ENCODE measurements around the gene RARB. TPM values are rescaled to one million over a fixed set of nuclear protein-coding genes. Genes with fewer than 3 reads are reported as not detected.

The RARB gene
- total and polyA plus RNA-seq, 9 of the 15 experiments (the other 6 are each of a cell fraction or from before 2014, with no cell fraction given) = 0.15 to 1.3 (median 0.27) TPM

GRCh38 chr3:25448750-25449692, 21.0 kb downstream of the RARB start (continued):
- TF ChIP-seq YY1 (IDR thresholded peaks at IDR 0.05; ENCODE audit: borderline replicate concordance in 1 of 3, control insufficient read depth in 1 of 3, extremely low read depth in 1 of 3, insufficient read depth in 3 of 3, insufficient read length in 1 of 3, insufficient replicate concordance in 2 of 3, low read depth in 1 of 3, low read length in 2 of 3) (no peak), ZNF217 (CRISPR knock-in tag; IDR thresholded peaks at IDR 0.05) (no peak), GTF2A2 (tag; IDR thresholded peaks at IDR 0.05) (no peak), CEBPB (tag; IDR thresholded peaks at IDR 0.05) (peak; percentile 67), EGR1 (conservative IDR thresholded peaks at IDR 0.05) (peak; percentile 44; the same call in 1 of the 2 replicates)

DNA sequence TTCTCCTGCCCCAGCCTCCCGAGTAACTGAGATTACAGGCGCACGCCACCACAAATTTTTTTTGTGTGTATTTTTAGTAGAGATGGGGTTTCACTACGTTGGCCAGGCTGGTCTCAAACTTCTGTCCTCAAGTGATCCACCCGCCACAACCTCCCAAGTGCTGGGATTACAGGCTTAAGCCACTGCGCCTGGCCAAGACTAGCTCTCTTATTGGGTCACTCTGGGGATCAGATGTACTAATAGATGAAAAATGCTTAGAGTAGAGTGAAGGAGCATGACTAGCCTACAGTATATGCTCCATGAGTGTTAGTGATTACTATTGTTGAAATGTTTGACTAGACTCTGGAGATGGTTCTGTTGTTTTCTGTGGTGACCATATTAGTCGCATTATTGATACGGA, 21.8 kb downstream of the RARB start:
- Histone ChIP-seq H3K27ac (ENCODE audit: extremely low read depth, low read depth, low read length) (no peak overlapping the region), H3K9me3 (replicated peaks; ENCODE audit: control insufficient read depth, insufficient read depth, low read depth, low read length) (no peaks in the 10 kb centered on the region), H4K20me1 (replicated peaks; ENCODE audit: control insufficient read depth, insufficient read depth, low read length) (no peaks in the 10 kb centered on the region), H3K4me2 (ENCODE audit: insufficient read depth, low read length) (no peak overlapping the region), H3K4me3 (no peak overlapping the region), H2AFZ (ENCODE audit: low read depth, low read length) (no peak overlapping the region), H3K36me3 (ENCODE audit: control insufficient read depth, insufficient read depth, low read length) (no peaks in the 10 kb centered on the region), H3K9ac (ENCODE audit: insufficient read depth in 1 of 2, low read depth in 2 of 2, low read length in 2 of 2) (no peak overlapping the region), H3K9me1 (ENCODE audit: control insufficient read depth, insufficient read depth, low read length) (no peaks in the 10 kb centered on the region), H3K4me1 (replicated peaks in 1 of 2; ENCODE audit: control insufficient read depth in 2 of 2, insufficient read depth in 2 of 2, low read length in 2 of 2) (no peaks in the 10 kb centered on the region), H3K27me3 (ENCODE audit: control insufficient read depth in 2 of 2, insufficient read depth in 2 of 2, low read length in 2 of 2) (peaks cover 4 to 14% of the 10 kb centered on the region in 2 experiments; a peak in 3 of 5 replicates), H3K79me2 (ENCODE audit: control insufficient read depth, insufficient read depth, low read length) (no peaks in the 10 kb centered on the region)
- CTCF ChIA-PET (ENCODE audit: low intra/inter-chr PET ratio) = no interaction called here
- ATAC-seq = no peak
- in situ Hi-C loops (cut with MboI) = no loop called here
- no peak for DNase-seq (ENCODE audit: extremely low read depth in 1 of 4, low spot score in 3 of 4)
- under 1% methylated on average over 8 of the region's 8 CpGs for WGBS (ENCODE audit: insufficient coverage, low coverage, missing lambda C conversion rate)
- intact Hi-C loops (cut with micrococcal nuclease) = loop anchor here (10.0 kb wide), 1 partner anchor 445 kb away; no protein-coding TSS in a partner anchor
- POLR2A ChIA-PET = interaction anchor here (0.7 kb wide), 1 partner anchor 17 kb away, joined by 3 read pairs; no protein-coding TSS in a partner anchor
- FAIRE-seq = no peak
- no TSS peak for BruUV-seq (replicated peaks)
- TF ChIP-seq ETV1 (tag; conservative IDR thresholded peaks at IDR 0.05; ENCODE audit: low read depth) (no peak), GTF2A2 (tag; IDR thresholded peaks at IDR 0.05) (no peak), FUS (optimal IDR thresholded peaks at IDR 0.05; ENCODE audit: low read depth, low read length) (no peak), DIDO1 (tag; IDR thresholded peaks at IDR 0.05; ENCODE audit: low read depth) (no peak), MIER1 (IDR thresholded peaks at IDR 0.05; ENCODE audit: low read depth) (no peak), ZNF830 (CRISPR knock-in tag; IDR thresholded peaks at IDR 0.05) (no peak), ZNF512 (tag; IDR thresholded peaks at IDR 0.05) (no peak), NFRKB (IDR thresholded peaks at IDR 0.05; ENCODE audit: low read depth) (no peak)
- TF ChIP-seq, protein P1, sequence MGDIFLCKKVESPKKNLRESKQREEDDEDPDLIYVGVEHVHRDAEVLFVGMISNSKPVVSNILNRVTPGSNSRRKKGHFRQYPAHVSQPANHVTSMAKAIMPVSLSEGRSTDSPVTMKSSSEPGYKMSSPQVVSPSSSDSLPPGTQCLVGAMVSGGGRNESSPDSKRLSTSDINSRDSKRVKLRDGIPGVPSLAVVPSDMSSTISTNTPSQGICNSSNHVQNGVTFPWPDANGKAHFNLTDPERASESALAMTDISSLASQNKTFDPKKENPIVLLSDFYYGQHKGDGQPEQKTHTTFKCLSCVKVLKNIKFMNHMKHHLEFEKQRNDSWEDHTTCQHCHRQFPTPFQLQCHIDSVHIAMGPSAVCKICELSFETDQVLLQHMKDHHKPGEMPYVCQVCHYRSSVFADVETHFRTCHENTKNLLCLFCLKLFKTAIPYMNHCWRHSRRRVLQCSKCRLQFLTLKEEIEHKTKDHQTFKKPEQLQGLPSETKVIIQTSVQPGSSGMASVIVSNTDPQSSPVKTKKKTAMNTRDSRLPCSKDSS (IDR thresholded peaks at IDR 0.05; ENCODE audit: low read depth, partially characterized antibody) = no peak
- TF ChIP-seq, protein P2, sequence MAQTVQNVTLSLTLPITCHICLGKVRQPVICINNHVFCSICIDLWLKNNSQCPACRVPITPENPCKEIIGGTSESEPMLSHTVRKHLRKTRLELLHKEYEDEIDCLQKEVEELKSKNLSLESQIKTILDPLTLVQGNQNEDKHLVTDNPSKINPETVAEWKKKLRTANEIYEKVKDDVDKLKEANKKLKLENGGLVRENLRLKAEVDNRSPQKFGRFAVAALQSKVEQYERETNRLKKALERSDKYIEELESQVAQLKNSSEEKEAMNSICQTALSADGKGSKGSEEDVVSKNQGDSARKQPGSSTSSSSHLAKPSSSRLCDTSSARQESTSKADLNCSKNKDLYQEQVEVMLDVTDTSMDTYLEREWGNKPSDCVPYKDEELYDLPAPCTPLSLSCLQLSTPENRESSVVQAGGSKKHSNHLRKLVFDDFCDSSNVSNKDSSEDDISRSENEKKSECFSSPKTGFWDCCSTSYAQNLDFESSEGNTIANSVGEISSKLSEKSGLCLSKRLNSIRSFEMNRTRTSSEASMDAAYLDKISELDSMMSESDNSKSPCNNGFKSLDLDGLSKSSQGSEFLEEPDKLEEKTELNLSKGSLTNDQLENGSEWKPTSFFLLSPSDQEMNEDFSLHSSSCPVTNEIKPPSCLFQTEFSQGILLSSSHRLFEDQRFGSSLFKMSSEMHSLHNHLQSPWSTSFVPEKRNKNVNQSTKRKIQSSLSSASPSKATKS (CRISPR knock-in tag; IDR thresholded peaks at IDR 0.05) = no peak

Data from K562 (cell line).